Osteoblast (primary cell): Measurements from ENCODE around the gene NKPD1. TPM values are rescaled to one million over a fixed set of nuclear protein-coding genes. Genes with fewer than 3 reads are reported as not detected.

Experiments
- DNase-seq: peaks from one replicate; pipeline ENCODE4 v3.0.0; 2011; ENCODE audit warnings: low spot score, mixed read lengths; ENCODE audit not compliant: insufficient read length; ENCODE audit errors: missing footprints
- H2AFZ ChIP-seq: 2 replicates; pipeline ENCODE4 v1.6.0; 2011; ENCODE audit warnings: mild to moderate bottlenecking, low read length
- H3K27ac ChIP-seq: 2 replicates; pipeline ENCODE4 v1.5.1; 2011; ENCODE audit warnings: mild to moderate bottlenecking, low read depth, low read length, moderate library complexity
- H3K27me3 ChIP-seq: 2 replicates; pipeline ENCODE4 v1.6.0; 2012; ENCODE audit warnings: mild to moderate bottlenecking, control low read depth, inconsistent platforms, low read length, moderate library complexity; ENCODE audit not compliant: insufficient read depth
- H3K36me3 ChIP-seq: 2 replicates; pipeline ENCODE4 v1.5.1; 2011; ENCODE audit warnings: mild to moderate bottlenecking, low read length, control low read depth, moderate library complexity; ENCODE audit not compliant: insufficient read depth
- H3K4me1 ChIP-seq: 2 replicates; pipeline ENCODE4 v1.5.1; 2011; ENCODE audit warnings: mild to moderate bottlenecking, low read length, control low read depth, moderate library complexity; ENCODE audit not compliant: insufficient read depth
- H3K4me2 ChIP-seq: 2 replicates; pipeline ENCODE4 v1.6.0; 2011; ENCODE audit warnings: mild to moderate bottlenecking, low read length; ENCODE audit not compliant: insufficient read depth
- H3K4me3 ChIP-seq: fragments of 200-600 bp; sonication (generic); 3 replicates; pipeline ENCODE4 v1.5.1; 2012; ENCODE audit warnings: mild to moderate bottlenecking, low read length, inconsistent platforms; ENCODE audit not compliant: insufficient read depth
- H3K79me2 ChIP-seq: 2 replicates; pipeline ENCODE4 v1.6.0; 2012; ENCODE audit warnings: mild to moderate bottlenecking, low read length, control low read depth, inconsistent platforms; ENCODE audit not compliant: insufficient read depth
- H3K9me3 ChIP-seq: 2 replicates; pipeline ENCODE4 v1.5.1; 2011; ENCODE audit warnings: low read depth, low read length, control low read depth
- H4K20me1 ChIP-seq: 2 replicates; pipeline ENCODE4 v1.6.0; 2012; ENCODE audit warnings: mild to moderate bottlenecking, low read length, control low read depth; ENCODE audit not compliant: insufficient read depth
- CTCF ChIP-seq: IDR thresholded peaks from 2 replicates; pipeline ENCODE4 v1.5.1; 2011; ENCODE audit warnings: mild to moderate bottlenecking, low read depth, low read length, moderate library complexity; ENCODE audit errors: extremely low read depth
- total RNA-seq: library from RNA; depleted of rRNA; stranded (reverse); fragments of >200 nt; gene quantifications from 2 replicates; pipeline ENCODE4 v1.2.3, GENCODE V29; 2012

Gene NKPD1
- total RNA-seq, 1 donor = not detected

GRCh38 chr19:45161738-45162607 lies 1.2 kb upstream of the NKPD1 start:
- Histone ChIP-seq H3K27ac (no peak overlapping the region), H2AFZ (no peak overlapping the region), H3K9me3 (no peaks in the 10 kb centered on the region), H3K36me3 (no peaks in the 10 kb centered on the region), H4K20me1 (no peaks in the 10 kb centered on the region), H3K4me3 (no peak overlapping the region), H3K79me2 (no peaks in the 10 kb centered on the region), H3K4me1 (peaks cover 8% of the 10 kb centered on the region), H3K27me3 (peaks cover 17% of the 10 kb centered on the region), H3K4me2 (no peak overlapping the region)
- peak; percentile 92 for DNase-seq
- peak; percentile 63 for TF ChIP-seq CTCF

- no peak overlapping the region for H2AFZ ChIP-seq
- peak; percentile 75 for DNase-seq
- H3K4me1 ChIP-seq = peaks cover 8% of the 10 kb centered on the region
- no peaks in the 10 kb centered on the region for H4K20me1 ChIP-seq
- no peak overlapping the region for H3K4me3 ChIP-seq
- no peak overlapping the region for H3K4me2 ChIP-seq
- peaks cover 17% of the 10 kb centered on the region for H3K27me3 ChIP-seq
- TF ChIP-seq CTCF = no peak
- H3K36me3 ChIP-seq = no peaks in the 10 kb centered on the region
- no peaks in the 10 kb centered on the region for H3K9me3 ChIP-seq
- H3K27ac ChIP-seq = no peak overlapping the region
- no peaks in the 10 kb centered on the region for H3K79me2 ChIP-seq
These were observed 834 bp downstream of the NKPD1 start for GRCh38 chr19:45159971-45160324.

GRCh38 chr19:45159210-45159970 lies 1.4 kb downstream of the NKPD1 start:
- Histone ChIP-seq H3K79me2 (no peaks in the 10 kb centered on the region), H2AFZ (no peak overlapping the region), H4K20me1 (no peaks in the 10 kb centered on the region), H3K27me3 (peaks cover 17% of the 10 kb centered on the region), H3K9me3 (no peaks in the 10 kb centered on the region), H3K36me3 (no peaks in the 10 kb centered on the region), H3K4me1 (peaks cover 4% of the 10 kb centered on the region), H3K27ac (no peak overlapping the region), H3K4me3 (no peak overlapping the region), H3K4me2 (no peak overlapping the region)
- peak; percentile 84 for DNase-seq
- TF ChIP-seq CTCF = no peak
